HG03469 (cell line): ENCODE measurements around the gene ELFN2.

Source experiments
- ATAC-seq: cut with Tn5 transposase; IDR thresholded peaks from one replicate; pipeline ENCODE4 v1.9.1; 2021; ENCODE audit warnings: mild to moderate bottlenecking, moderate library complexity, moderate number of reproducible peaks; ENCODE audit not compliant: unreplicated experiment

Gene ELFN2

DNA sequence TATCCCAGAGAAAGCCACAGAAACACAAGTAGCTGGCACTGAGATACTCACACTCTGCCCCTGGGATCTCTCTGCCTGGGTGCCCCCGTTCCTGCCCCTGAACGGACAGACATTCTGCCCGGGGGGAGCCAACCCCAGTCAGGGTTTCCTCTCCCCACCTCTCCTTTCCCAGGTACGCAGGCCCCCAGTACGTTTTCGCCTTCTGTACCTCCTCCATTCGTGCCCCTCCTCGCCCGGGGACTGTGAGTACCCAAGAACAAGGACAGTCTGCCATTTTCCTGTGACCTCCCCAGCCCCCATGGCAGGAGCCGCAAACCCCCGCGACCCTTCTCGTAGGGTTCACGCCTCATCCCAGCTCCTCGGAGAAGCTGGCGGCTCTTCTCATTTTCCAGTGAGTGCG lies 29.1 kb upstream of the ELFN2 start:
- ATAC-seq: no peak

- ATAC-seq: no peak
Observed at GRCh38 chr22:37455896-37456295, 28.6 kb upstream of the ELFN2 start.

DNA sequence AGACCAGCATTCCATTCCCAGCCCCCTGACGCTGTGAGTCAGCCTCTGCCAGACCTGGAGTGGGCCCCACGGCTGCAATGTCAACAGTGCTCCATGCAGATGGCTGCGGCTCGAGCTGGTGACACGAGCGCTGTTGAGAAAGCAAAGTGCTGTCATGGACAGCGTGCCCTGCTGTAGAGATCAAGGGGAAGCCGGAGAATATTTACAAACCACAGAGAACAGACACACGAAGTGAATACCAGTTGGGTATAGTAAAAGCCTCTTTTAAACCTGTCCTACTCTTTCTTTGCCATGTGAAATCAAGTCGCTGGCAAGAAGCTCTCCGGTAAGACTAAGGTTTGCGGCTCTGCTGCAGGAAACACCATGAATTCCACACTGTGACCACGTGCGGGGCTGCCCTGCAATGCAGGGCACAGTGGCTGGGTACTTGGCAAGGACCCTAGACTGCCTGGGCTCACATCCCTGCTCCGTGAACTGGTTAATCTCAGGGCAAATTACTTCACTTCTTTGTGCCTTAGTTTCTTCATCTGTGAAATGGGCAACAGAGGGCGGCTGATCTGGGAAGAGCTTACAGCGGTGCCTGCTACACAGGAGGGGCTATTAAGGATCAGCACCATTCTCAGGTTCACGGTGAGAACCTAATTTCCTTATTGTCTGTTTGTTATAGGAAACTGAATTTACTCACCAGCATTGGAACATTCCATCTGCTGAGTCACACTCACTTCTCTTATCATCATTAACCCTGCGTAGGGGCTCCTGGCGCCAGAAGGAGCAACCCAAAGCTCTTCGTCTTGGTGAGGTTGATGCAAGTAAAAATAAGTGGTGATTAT lies 27.8 kb upstream of the ELFN2 start:
- no peak for ATAC-seq

GRCh38 chr22:37453696-37454095 lies 26.4 kb upstream of the ELFN2 start:
- no peak for ATAC-seq

DNA sequence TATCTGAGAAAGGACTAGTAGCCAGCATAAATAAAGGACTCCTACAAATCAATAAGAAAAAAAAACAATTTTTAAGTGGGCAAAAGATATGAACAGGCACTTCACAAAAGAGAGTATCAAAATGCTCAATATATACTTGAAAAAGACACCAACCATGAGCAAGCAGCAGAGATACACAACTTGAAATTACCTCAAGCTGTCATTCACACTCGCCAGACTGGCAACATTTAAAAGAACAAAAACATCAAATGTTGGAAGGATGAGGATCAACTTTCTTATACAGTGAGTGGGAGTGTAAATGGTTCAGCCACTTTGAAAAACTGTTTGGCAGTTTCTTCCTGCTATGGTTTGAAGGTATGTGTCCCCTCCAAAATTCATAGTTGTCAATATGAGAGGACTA lies 23.9 kb upstream of the ELFN2 start:
- ATAC-seq: no peak

GRCh38 chr22:37449331-37450001 lies 22.2 kb upstream of the ELFN2 start:
- no peak for ATAC-seq

DNA sequence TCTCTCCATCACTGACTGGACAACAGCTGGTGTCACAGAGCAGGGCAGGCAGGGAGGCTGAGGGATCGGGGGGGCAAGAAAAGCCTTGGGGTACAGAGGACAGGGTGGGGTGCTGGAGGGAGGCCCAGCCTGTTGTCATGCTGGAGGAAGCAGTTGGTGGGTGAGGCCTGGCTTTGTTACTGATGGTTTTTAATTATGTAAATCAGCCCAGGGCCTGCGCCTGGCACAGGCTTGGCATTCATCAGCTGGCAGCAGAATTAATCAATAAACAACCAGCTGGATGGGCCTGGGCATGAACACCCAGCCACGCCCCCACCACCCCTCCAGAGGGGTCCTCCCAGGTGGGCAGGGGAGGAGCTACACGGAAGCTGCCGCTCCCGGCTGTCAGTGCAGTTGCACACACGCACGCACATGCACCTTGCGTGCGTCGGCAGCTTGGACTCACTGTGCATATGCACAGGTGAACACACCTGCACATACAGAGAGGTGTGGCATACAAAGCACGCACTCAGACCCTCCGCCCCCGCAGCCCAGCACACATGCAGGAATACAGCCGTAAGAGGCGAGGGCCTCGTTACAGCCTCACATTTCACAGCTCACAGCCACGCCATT lies 21.3 kb upstream of the ELFN2 start:
- no peak for ATAC-seq

GRCh38 chr22:37445501-37445900 lies 18.2 kb upstream of the ELFN2 start:
- no peak for ATAC-seq

DNA sequence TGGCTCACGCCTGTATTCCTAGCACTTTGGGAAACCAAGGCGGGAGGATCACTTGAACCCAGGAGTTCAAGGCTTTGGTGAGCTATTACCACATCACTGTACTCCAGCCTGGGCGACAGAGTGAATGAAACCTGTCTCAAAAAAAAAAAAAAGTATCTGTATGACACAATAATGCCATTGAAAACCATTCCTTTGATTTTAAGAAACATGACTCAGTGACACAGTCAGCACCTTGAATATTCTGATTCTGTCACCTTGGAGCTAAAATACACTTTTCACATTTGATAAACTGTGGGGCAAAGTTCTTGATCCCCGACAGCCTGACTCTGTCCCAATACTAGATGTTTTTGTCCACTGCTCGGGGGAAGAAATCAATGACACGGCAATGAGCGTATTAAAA lies 16.7 kb upstream of the ELFN2 start:
- no peak for ATAC-seq

DNA sequence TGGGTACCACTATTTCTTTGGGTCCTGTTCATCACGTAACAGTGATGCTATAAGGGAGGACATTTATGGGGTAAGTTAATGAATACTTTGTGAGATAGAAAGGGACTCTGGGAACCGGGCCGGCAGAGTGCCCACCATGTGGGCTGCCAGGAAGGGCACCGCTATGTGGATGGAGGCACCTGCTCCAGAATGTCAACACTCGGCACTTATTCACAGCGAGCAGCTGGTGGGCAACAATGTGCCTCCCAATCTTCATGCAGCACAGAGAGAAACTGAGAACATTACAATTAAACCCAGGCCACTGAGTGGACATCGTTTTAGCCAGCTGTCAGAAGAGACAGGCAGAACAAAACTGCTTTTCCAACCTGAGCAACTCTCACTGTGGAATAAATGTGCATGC lies 15.8 kb upstream of the ELFN2 start:
- no peak for ATAC-seq

- no peak for ATAC-seq
Observed at GRCh38 chr22:37442537-37442936, 15.3 kb upstream of the ELFN2 start.

- ATAC-seq: no peak
Observed at GRCh38 chr22:37442135-37442534, 14.9 kb upstream of the ELFN2 start.

GRCh38 chr22:37440875-37441274 lies 13.6 kb upstream of the ELFN2 start:
- ATAC-seq: no peak

DNA sequence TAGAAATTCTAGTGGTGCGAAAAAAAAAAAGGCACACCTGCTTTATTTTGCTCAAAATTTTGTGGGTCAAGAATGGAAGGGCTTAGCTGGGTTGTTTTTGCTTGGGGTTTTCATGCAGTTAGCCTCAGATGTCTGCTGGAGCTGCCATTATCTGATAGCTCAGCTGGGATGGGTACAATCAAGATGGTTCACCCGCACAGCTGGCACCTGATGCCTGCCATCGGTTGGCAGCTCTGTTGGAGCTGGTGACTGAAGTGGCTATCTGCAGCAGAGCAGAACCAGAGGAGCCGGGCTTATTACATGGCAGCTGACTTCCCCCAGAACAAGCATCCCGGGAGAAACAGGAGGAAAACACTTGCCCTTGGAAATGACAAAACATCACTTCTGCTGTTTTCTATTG lies 12.1 kb upstream of the ELFN2 start:
- ATAC-seq: no peak

DNA sequence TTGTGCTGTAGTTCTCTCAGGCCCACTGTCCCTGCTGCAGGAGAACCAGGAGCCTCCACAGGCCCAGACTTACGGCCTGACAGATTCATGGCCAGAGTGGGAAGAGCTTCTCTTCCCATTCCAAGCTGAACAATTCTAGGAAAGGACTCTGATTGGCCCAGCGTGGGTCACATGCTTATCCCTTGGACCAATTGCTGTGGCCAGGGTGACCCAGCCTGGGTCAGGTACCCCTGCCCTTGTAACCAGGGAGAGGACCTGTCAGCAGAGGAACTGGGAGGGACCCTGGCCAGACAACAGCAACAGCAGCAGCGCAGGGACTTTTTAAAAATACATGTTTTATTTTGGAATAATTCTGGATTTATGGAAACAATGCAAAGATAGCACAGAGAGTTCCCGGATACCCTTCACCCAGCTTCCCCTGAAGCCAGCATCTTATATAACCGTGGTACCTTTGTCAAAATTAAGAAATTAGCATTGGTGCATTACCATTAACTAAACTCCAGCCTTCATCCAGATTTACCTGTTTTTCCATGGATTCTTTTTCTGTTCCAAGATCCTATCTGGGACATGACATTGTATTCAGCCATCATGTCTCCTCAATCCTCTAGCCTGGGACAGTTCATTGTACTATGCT lies 8.8 kb upstream of the ELFN2 start:
- no peak for ATAC-seq

- ATAC-seq: no peak
Observed at GRCh38 chr22:37433786-37434185, 6.5 kb upstream of the ELFN2 start.

DNA sequence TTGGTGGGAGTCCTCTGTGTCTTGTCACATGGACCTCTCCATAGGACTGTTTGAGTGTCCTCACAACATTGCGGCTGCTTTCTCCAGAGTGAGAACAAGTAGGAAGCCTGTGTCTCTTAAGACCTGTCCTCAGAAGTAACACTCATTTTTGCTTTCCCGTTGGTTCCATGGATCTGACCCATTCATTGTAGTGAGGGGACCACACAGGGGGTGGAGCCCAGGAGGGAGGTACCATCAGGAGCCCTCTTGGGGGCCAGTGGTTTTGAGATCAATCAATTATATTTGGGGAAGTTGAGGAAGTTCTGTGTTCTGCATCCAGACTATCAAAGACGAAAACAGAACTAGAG lies 5.4 kb upstream of the ELFN2 start:
- no peak for ATAC-seq

- ATAC-seq: no peak
Observed at GRCh38 chr22:37431801-37432707, 4.8 kb upstream of the ELFN2 start.

DNA sequence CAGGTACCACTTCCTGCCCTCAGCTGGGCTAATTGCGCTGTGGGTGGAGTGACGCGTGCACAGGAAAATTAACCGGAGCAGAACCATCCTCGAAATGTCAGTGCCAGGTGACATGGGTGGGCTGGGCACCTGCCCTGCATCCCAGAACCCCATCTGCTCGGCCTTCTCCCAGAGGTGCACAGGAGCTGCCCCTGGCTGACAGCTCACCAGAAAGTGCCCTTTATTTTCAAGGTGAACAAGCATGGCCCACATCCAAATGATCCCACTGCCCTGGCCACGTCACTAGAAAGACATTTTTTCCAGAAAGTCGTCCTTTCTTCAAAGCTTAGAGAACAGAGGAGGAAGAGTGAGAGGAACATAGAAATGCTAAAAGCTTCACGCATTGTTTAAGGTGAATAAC lies 4.1 kb upstream of the ELFN2 start:
- no peak for ATAC-seq

- no peak for ATAC-seq
Observed at GRCh38 chr22:37430941-37431340, 3.7 kb upstream of the ELFN2 start.
